GM18861 (cell line): ENCODE measurements around the gene TRAF2.

Experiments
- ATAC-seq: cut with Tn5 transposase; IDR thresholded peaks from one replicate; pipeline ENCODE4 v1.9.1; 2021; ENCODE audit not compliant: unreplicated experiment

The TRAF2 gene

GRCh38 chr9:136847088-136847825, 39.1 kb upstream of the TRAF2 start:
- ATAC-seq: no peak

- ATAC-seq: no peak
Observed at GRCh38 chr9:136847826-136848392, 38.4 kb upstream of the TRAF2 start.

GRCh38 chr9:136848393-136849037, 37.8 kb upstream of the TRAF2 start:
- no peak for ATAC-seq

GRCh38 chr9:136849038-136849959, 37.0 kb upstream of the TRAF2 start, which contains the start of gene PHPT1:
Gene PHPT1, plus strand, starts transcription at chr9:136849409. Its CDS starts 22 bp downstream, at chr9:136849431.
- peak; percentile 71 for ATAC-seq

GRCh38 chr9:136849960-136850865, 36.1 kb upstream of the TRAF2 start:
- no peak for ATAC-seq

GRCh38 chr9:136850866-136851775, 35.2 kb upstream of the TRAF2 start:
- no peak for ATAC-seq

GRCh38 chr9:136851941-136852663, 34.2 kb upstream of the TRAF2 start, which contains the start of gene MAMDC4:
Gene MAMDC4, plus strand, starts transcription at chr9:136852346. Its CDS starts 71 bp downstream, at chr9:136852417.
- no peak for ATAC-seq

GRCh38 chr9:136852664-136853595, 33.4 kb upstream of the TRAF2 start:
- ATAC-seq: no peak

- ATAC-seq: no peak
Observed at GRCh38 chr9:136853596-136854112, 32.7 kb upstream of the TRAF2 start.

GRCh38 chr9:136854113-136854841, 32.0 kb upstream of the TRAF2 start:
- ATAC-seq: no peak

GRCh38 chr9:136854842-136855460, 31.4 kb upstream of the TRAF2 start:
- ATAC-seq: no peak

- ATAC-seq: no peak
Observed at GRCh38 chr9:136855461-136856078, 30.7 kb upstream of the TRAF2 start.

GRCh38 chr9:136856079-136856476, 30.2 kb upstream of the TRAF2 start:
- ATAC-seq: no peak

- ATAC-seq: no peak
Observed at GRCh38 chr9:136856541-136857141, 29.7 kb upstream of the TRAF2 start.

- no peak for ATAC-seq
Observed at GRCh38 chr9:136857166-136857565, 29.1 kb upstream of the TRAF2 start.
